Ishikawa (cell line): ENCODE results near the gene SSBP3.

Source experiments
- CEBPB ChIP-seq: IDR thresholded peaks from 2 replicates; pipeline ENCODE4 v1.6.1; 2012
- CREB1 ChIP-seq: IDR thresholded peaks from 2 replicates; pipeline ENCODE4 v1.6.1; 2012; ENCODE audit warnings: low read depth
- EGR1 ChIP-seq: IDR thresholded peaks from 2 replicates; pipeline ENCODE4 v1.6.1; 2012
- EP300 ChIP-seq: IDR thresholded peaks from 2 replicates; pipeline ENCODE4 v1.6.1; 2012; ENCODE audit warnings: borderline replicate concordance
- FOXM1 ChIP-seq: IDR thresholded peaks from 2 replicates; pipeline ENCODE4 v1.6.1; 2012; ENCODE audit warnings: low read depth, borderline replicate concordance
- NFIC ChIP-seq: IDR thresholded peaks from 2 replicates; pipeline ENCODE4 v1.6.1; 2012
- RAD21 ChIP-seq: IDR thresholded peaks from 2 replicates; pipeline ENCODE4 v1.6.1; 2012; ENCODE audit warnings: low read depth
- TAF1 ChIP-seq: IDR thresholded peaks from 2 replicates; pipeline ENCODE4 v1.6.1; 2012; ENCODE audit warnings: low read depth, mild to moderate bottlenecking
- TCF12 ChIP-seq: IDR thresholded peaks from 2 replicates; pipeline ENCODE4 v1.6.1; 2012; ENCODE audit warnings: low read depth
- TEAD4 ChIP-seq: IDR thresholded peaks from 2 replicates; pipeline ENCODE4 v1.6.1; 2012
- YY1 ChIP-seq: IDR thresholded peaks from 2 replicates; pipeline ENCODE4 v1.6.1; 2012; ENCODE audit warnings: low read depth
- ZBTB7A ChIP-seq: IDR thresholded peaks from 2 replicates; pipeline ENCODE4 v1.6.1; 2012; ENCODE audit warnings: low read depth
- TF ChIP-seq, protein P1 (sequence below): IDR thresholded peaks from 2 replicates; pipeline ENCODE4 v1.6.1; 2012
- TF ChIP-seq, protein P2 (sequence below): IDR thresholded peaks from 2 replicates; pipeline ENCODE4 v1.6.1; 2012; ENCODE audit warnings: low read depth, mild to moderate bottlenecking
- TF ChIP-seq, protein P3 (sequence below): IDR thresholded peaks from 2 replicates; pipeline ENCODE4 v1.6.1; 2012

The SSBP3 gene

DNA sequence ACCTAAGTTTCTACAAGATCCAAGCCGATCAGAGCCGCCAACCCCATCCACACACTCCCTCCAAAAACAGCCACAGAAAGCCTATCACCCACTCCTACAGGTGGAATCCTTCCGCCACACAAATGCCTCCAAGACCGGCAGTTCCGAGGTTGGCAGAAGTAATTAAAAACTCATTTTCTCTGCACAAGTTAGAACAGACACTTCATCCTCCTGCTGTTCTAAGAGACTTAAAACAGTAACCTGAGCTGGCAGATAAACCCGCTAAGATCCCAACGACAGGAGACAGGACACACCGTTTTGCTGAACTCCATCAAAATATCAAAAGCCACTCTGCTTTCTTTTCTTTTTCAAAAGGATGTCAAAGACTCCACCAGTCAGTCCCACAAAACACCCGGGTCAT, 2.8 kb downstream of the SSBP3 start:
- TF ChIP-seq CEBPB (no peak), TAF1 (no peak), ZBTB7A (no peak), CREB1 (no peak), RAD21 (no peak), TEAD4 (no peak), EGR1 (no peak), EP300 (no peak), YY1 (no peak), TCF12 (no peak), NFIC (no peak), FOXM1 (no peak)
- TF ChIP-seq, protein P1, sequence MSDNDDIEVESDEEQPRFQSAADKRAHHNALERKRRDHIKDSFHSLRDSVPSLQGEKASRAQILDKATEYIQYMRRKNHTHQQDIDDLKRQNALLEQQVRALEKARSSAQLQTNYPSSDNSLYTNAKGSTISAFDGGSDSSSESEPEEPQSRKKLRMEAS, result no peak
- TF ChIP-seq, protein P2, sequence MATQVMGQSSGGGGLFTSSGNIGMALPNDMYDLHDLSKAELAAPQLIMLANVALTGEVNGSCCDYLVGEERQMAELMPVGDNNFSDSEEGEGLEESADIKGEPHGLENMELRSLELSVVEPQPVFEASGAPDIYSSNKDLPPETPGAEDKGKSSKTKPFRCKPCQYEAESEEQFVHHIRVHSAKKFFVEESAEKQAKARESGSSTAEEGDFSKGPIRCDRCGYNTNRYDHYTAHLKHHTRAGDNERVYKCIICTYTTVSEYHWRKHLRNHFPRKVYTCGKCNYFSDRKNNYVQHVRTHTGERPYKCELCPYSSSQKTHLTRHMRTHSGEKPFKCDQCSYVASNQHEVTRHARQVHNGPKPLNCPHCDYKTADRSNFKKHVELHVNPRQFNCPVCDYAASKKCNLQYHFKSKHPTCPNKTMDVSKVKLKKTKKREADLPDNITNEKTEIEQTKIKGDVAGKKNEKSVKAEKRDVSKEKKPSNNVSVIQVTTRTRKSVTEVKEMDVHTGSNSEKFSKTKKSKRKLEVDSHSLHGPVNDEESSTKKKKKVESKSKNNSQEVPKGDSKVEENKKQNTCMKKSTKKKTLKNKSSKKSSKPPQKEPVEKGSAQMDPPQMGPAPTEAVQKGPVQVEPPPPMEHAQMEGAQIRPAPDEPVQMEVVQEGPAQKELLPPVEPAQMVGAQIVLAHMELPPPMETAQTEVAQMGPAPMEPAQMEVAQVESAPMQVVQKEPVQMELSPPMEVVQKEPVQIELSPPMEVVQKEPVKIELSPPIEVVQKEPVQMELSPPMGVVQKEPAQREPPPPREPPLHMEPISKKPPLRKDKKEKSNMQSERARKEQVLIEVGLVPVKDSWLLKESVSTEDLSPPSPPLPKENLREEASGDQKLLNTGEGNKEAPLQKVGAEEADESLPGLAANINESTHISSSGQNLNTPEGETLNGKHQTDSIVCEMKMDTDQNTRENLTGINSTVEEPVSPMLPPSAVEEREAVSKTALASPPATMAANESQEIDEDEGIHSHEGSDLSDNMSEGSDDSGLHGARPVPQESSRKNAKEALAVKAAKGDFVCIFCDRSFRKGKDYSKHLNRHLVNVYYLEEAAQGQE, result no peak
- TF ChIP-seq, protein P3, sequence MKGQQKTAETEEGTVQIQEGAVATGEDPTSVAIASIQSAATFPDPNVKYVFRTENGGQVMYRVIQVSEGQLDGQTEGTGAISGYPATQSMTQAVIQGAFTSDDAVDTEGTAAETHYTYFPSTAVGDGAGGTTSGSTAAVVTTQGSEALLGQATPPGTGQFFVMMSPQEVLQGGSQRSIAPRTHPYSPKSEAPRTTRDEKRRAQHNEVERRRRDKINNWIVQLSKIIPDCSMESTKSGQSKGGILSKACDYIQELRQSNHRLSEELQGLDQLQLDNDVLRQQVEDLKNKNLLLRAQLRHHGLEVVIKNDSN, result no peak

DNA sequence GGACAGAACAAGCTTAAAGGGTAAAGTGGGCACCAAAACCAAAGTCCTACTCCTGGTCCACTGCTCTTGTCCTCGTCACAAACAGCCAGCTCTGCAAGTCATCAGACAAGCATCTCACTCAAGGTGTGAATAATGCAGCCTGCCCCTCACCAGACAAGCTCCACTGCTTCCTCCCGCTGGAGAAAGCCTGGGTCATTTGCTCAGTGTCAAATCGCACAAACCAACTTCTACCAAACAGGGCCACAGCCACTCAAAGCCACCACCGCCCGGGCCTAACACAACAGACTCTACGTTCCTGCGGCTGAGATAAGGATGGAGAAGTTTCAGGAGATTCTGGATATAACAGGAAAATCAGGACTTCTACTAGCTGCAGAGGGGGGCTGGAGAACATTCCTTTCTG, 3.3 kb downstream of the SSBP3 start:
- TF ChIP-seq, protein P2, result no peak
- TF ChIP-seq, protein P1, result 0 out of 2 replicates have a peak, but pooled peaks have one; percentile 12

DNA sequence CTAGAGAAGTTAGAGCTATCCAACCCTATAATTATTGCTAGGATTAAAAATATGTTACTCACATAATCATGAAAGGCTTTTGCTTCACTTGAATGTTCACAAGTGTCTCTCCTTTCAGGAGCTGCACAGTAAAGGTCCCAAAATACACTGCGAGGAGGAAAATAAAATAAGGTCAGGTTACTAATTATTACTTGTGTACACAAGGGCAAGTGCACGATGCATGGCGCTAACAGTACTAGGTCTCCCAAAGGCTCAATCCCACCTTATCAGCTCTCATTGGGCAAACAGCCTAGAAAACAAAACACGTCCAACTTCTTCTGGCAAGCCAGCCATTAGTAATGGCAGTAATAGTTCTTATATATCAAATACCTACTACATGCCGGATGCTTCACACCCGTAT, 4.4 kb downstream of the SSBP3 start:
- TF ChIP-seq ZBTB7A (no peak), TAF1 (no peak), NFIC (no peak), FOXM1 (no peak), TEAD4 (no peak)

DNA sequence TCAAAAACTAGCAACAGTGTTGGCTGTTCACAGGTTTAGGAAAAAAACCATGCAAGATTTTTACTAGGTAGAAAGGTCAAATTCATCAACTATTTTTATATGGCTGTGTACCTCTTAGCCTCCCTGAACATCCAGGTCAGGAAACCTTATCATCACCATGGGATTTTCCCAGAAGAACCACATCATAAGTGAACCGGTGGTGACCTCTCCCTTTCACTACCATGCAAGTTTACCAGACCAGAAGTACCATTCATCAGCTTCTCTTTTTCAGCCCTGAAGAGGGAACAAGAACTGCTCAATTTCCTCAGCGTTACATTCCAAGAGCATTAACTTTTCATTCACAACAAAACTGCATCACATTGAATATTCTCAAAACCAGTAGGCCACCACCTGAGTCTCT, 5.9 kb downstream of the SSBP3 start:
- TF ChIP-seq TAF1, result no peak
- TF ChIP-seq, protein P1, result no peak
- no peak for TF ChIP-seq EGR1
- TF ChIP-seq, protein P3, result no peak
- TF ChIP-seq, protein P2, result no peak
- no peak for TF ChIP-seq ZBTB7A
- no peak for TF ChIP-seq FOXM1
- no peak for TF ChIP-seq NFIC

DNA sequence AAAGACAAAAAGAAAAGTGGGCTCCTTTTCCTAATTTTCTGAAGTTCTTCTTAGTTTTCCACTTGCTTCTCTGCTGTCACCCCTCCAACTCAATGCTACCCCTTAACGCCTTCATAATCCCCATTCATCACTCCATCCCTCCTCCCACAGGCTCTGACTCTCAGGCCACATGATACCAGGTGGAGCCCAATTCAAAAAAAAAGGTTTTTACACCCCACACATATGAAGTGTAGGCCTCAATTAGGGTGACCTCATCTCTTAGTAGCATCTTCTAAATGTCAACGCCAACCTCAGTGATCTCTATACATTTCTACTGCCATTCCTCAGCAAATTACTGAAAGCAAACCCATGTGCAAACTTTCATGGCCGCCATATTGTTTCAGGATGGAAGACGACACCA, 6.4 kb downstream of the SSBP3 start:
- TF ChIP-seq TEAD4, result no peak
- no peak for TF ChIP-seq EGR1
- no peak for TF ChIP-seq CREB1
- no peak for TF ChIP-seq YY1
- no peak for TF ChIP-seq RAD21
- TF ChIP-seq ZBTB7A, result no peak
